ENCODE results near the gene HHAT. TPM values are rescaled to one million over a fixed set of nuclear protein-coding genes. Genes with fewer than 3 reads are reported as not detected.

HHAT gene
- total RNA-seq = 10.9 and 13.7 TPM in 2 replicates

DNA sequence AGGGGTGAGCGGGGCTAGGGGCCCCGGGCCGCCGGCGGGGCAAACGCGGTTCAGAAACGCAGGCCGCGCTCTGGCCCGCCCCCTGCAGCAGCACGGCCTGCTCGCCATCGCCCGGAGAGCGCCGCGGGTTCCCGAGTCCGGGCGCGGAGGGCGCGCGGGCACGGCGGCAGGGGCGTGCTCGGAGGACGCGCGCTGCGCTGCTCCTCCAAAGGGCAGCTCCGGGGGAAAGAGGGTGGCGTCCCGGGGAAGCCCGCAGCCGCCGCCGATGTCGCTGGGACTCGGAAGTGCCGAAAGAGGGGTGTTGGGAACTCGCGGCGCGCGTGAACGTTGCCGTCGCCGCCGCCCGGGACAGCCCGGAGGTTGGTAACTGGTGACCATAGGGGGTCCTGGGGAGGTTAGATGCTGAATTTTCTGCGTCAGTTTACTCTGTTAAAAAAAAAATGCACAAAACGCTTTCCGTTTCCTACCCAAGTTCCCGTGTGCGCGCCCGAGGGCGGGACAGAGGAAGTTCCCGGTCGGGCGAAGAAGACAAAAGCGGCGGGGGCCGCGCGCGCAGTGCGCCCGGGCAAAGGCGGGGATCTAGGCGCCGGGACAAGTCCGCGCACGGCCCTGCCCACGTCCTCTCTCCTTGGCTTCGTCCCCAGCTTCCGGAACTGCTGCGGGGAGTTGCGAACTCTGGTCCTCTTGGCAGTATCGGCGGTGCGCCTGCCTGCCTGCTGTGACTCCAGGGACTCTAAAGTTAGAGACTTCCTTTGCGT is at the start of gene HHAT:
TSS of gene HHAT (plus strand) at position 157 of the 758 bp plus-strand sequence. CDS start 20,074 bp downstream, outside the sequence.
- no peak for DNase-seq (ENCODE audit: low read depth)
- H3K4me3 ChIP-seq (ENCODE audit: low read depth, low read length) = peak within 1 kb of the TSS; percentile 87
- peak; percentile 12 for TF ChIP-seq CTCF (conservative IDR thresholded peaks at IDR 0.05; ENCODE audit: low read depth, low read length)

- TF ChIP-seq CTCF (conservative IDR thresholded peaks at IDR 0.05; ENCODE audit: low read depth, low read length) = no peak
Measured at GRCh38 chr1:210280221-210280620, 48.5 kb upstream of the HHAT start.

GRCh38 chr1:210288116-210288515 is 40.6 kb upstream of the HHAT start:
- no peak for TF ChIP-seq CTCF (conservative IDR thresholded peaks at IDR 0.05; ENCODE audit: low read depth, low read length)
- no peak overlapping the region for H3K4me3 ChIP-seq (ENCODE audit: low read depth, low read length)
- DNase-seq (ENCODE audit: low read depth) = peak; percentile 44

More at GRCh38 chr1:210280221-210280620, 48.5 kb upstream of the HHAT start:
- no peak for DNase-seq (ENCODE audit: low read depth)
- no peak overlapping the region for H3K4me3 ChIP-seq (ENCODE audit: low read depth, low read length)

DNA sequence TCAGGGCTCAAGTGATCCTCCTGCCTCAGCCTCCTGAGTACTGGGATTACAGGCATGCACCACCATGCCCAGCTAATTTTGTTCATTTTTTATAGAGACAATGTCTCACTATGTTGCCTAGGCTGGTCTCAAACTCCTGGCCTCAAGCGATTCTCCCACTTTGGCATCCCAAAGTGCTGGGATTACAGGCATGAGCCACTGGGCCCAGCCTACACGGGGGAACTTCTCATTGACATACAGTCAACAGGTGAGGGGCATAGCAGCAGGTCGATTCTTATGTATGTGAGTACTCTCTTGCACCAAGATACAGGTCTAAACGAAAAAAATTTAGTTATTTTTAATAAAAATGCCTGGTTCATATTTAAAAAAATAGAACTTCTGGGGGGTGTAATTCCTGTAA is 39.5 kb upstream of the HHAT start:
- TF ChIP-seq CTCF (conservative IDR thresholded peaks at IDR 0.05; ENCODE audit: low read depth, low read length) = no peak
- H3K4me3 ChIP-seq (ENCODE audit: low read depth, low read length) = no peak overlapping the region
- no peak for DNase-seq (ENCODE audit: low read depth)

GRCh38 chr1:210291081-210291764 is 37.5 kb upstream of the HHAT start:
- TF ChIP-seq CTCF (conservative IDR thresholded peaks at IDR 0.05; ENCODE audit: low read depth, low read length) = no peak
- no peak overlapping the region for H3K4me3 ChIP-seq (ENCODE audit: low read depth, low read length)
- no peak for DNase-seq (ENCODE audit: low read depth)

DNA sequence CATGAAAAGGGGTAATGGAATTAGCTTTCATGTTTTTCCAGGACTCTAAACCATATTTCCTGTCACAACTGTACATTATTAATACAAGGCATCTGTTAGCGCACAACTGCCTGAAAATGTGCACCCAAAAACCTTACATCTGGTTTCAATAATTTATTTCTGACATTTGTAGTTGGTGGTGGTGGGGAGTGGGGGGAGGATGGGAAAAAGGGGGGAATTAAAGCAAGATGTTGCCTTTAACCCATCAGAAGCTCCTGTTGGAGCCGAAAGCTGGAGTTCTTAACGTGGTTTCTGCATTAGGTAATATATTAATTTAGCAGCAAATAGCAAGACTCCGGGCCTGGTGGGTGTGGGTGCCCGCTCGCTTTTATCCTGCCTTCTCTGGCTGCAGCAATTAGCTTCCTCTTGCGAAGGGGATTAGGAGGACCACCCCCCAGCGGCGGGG is 36.9 kb upstream of the HHAT start:
- TF ChIP-seq CTCF (conservative IDR thresholded peaks at IDR 0.05; ENCODE audit: low read depth, low read length) = no peak
- DNase-seq (ENCODE audit: low read depth) = no peak

More for the DNA sequence above, 36.9 kb upstream of the HHAT start:
- peak overlapping the region; percentile 56 for H3K4me3 ChIP-seq (ENCODE audit: low read depth, low read length)

Data from epithelial cell of proximal tubule (primary cell).